Epithelial cell of proximal tubule (primary cell): ENCODE data around the gene TMEM123. TPM values are rescaled to one million over a fixed set of nuclear protein-coding genes. Genes with fewer than 3 reads are reported as not detected.

ENCODE experiments used
- DNase-seq: peaks from one replicate; pipeline ENCODE4 v3.0.0-alpha.2; 2011; ENCODE audit warnings: low read depth
- H3K4me3 ChIP-seq: 2 replicates; pipeline ENCODE4 v1.5.1; 2011; ENCODE audit warnings: low read depth, mild to moderate bottlenecking, low read length
- CTCF ChIP-seq: conservative IDR thresholded peaks from 2 replicates; pipeline ENCODE4 v1.5.1; 2012; ENCODE audit warnings: low read depth, mild to moderate bottlenecking, low read length
- total RNA-seq: library from RNA; depleted of rRNA; stranded (reverse); fragments of >200 nt; gene quantifications from 2 replicates; pipeline ENCODE4 v1.2.3, GENCODE V29; 2015

TMEM123 gene
- total RNA-seq, 1 donor from 2014 or later: 137 TPM

GRCh38 chr11:102459393-102459792 is 6.8 kb upstream of the TMEM123 start:
- DNase-seq: no peak
- no peak for TF ChIP-seq CTCF
- H3K4me3 ChIP-seq: no peak overlapping the region

GRCh38 chr11:102458548-102458947 is 6.0 kb upstream of the TMEM123 start:
- H3K4me3 ChIP-seq: no peak overlapping the region
- TF ChIP-seq CTCF: no peak
- no peak for DNase-seq

- no peak for TF ChIP-seq CTCF
- no peak overlapping the region for H3K4me3 ChIP-seq
- DNase-seq: no peak
These were observed 5.3 kb upstream of the TMEM123 start for GRCh38 chr11:102457865-102458264.

GRCh38 chr11:102457056-102457677 is 4.6 kb upstream of the TMEM123 start:
- DNase-seq: no peak
- TF ChIP-seq CTCF: no peak
- no peak overlapping the region for H3K4me3 ChIP-seq

- no peak for DNase-seq
- no peak overlapping the region for H3K4me3 ChIP-seq
- no peak for TF ChIP-seq CTCF
These were observed 3.8 kb upstream of the TMEM123 start for GRCh38 chr11:102456381-102456780.

GRCh38 chr11:102453921-102454320 is 1.4 kb upstream of the TMEM123 start:
- no peak for DNase-seq
- TF ChIP-seq CTCF: no peak
- H3K4me3 ChIP-seq: no peak overlapping the region

GRCh38 chr11:102453302-102453695 is 734 bp upstream of the TMEM123 start:
- DNase-seq: no peak
- peak overlapping the region; percentile 91 for H3K4me3 ChIP-seq
- no peak for TF ChIP-seq CTCF
